ENCODE measurements around the gene SCYGR1.

- TF ChIP-seq POLR2A (IDR thresholded peaks at IDR 0.05; ENCODE audit: low read depth, low read length) (no peak), POLR2AphosphoS5 (IDR thresholded peaks at IDR 0.05; ENCODE audit: low read depth, low read length) (no peak)
These were observed 45.4 kb upstream of the SCYGR1 start for GRCh38 chr2:227433171-227433570.
